Peyer's patch (tissue), 4 donors: ENCODE results near the gene PCBP2.
A peak's percentile ranks its signal among the peaks of the same experiment; 100 is the strongest.

Experiments
- CTCF ChIP-seq, 6 experiments: fragments of 450-650 bp in 4 of 6; fragments of 200-600 bp in 2 of 6; sonication (generic) in 1 of 6; IDR thresholded peaks; one replicate each; pipeline ENCODE4 v1.5.1; 2017 to 2019; ENCODE audit warnings: antibody characterized with exemption in 6 of 6, mild to moderate bottlenecking in 3 of 6, moderate library complexity in 1 of 6
- POLR2A ChIP-seq, 2 donors: fragments of 450-650 bp; IDR thresholded peaks; one replicate each; pipeline ENCODE4 v1.5.1; 2017; ENCODE audit warnings: antibody characterized with exemption in 2 of 2, mild to moderate bottlenecking in 2 of 2, moderate library complexity in 2 of 2

- no peak for TF ChIP-seq POLR2A (IDR thresholded peaks at IDR 0.05)
- peak in 1 of 6 experiments; percentile 19 for TF ChIP-seq CTCF (IDR thresholded peaks at IDR 0.05)
These were observed 24.9 kb downstream of the PCBP2 start for GRCh38 chr12:53476769-53477209.
